Measurements from ENCODE around the gene SYNDIG1. TPM values are rescaled to one million over a fixed set of nuclear protein-coding genes. Genes with fewer than 3 reads are reported as not detected.

SYNDIG1 gene
- total RNA-seq, 4 donors from 2014 or later, result 0.27 to 0.32 TPM; not detected in 2

GRCh38 chr20:24607402-24607801, 138.0 kb downstream of the SYNDIG1 start:
- intact Hi-C loops (cut with DNase I; ENCODE audit: low total_unique reads), result no loop called here
- no peaks in the 10 kb centered on the region for H3K9me3 ChIP-seq
- DNase-seq, result no peak
- H3K27me3 ChIP-seq, result no peaks in the 10 kb centered on the region
- no peak for TF ChIP-seq EP300 (IDR thresholded peaks at IDR 0.05; ENCODE audit: low read depth)
- H3K4me3 ChIP-seq, result no peak overlapping the region
- no peaks in the 10 kb centered on the region for H3K4me1 ChIP-seq
- no peak overlapping the region for H3K27ac ChIP-seq
- H3K36me3 ChIP-seq, result no peaks in the 10 kb centered on the region
- 75 to 89% methylated on average over 7 to 12 of the region's 12 CpGs for WGBS, 2 donors (ENCODE audit: low coverage in 1 of 2)
- in situ Hi-C loops (cut with MboI; ENCODE audit: low pct_ligation_motif_present in 1 of 4, low pct_unique_long_range_greater_than_20kb in 1 of 4, low sequenced_read_pairs in 3 of 4), result loop anchor here in 1 of 4 donors (25.0 kb wide), 1 partner anchor 105 kb away; no protein-coding TSS in a partner anchor

- Histone ChIP-seq H3K9me3 (no peaks in the 10 kb centered on the region), H3K4me3 (no peak overlapping the region), H3K36me3 (no peaks in the 10 kb centered on the region), H3K27me3 (no peaks in the 10 kb centered on the region), H3K27ac (no peak overlapping the region), H3K4me1 (no peaks in the 10 kb centered on the region)
- TF ChIP-seq CTCF (IDR thresholded peaks at IDR 0.05), result no peak
- DNase-seq, result no peak
- in situ Hi-C loops (cut with MboI; ENCODE audit: low pct_ligation_motif_present in 1 of 4, low pct_unique_long_range_greater_than_20kb in 1 of 4, low sequenced_read_pairs in 3 of 4) (loop anchor here in 1 of 4 donors (25.0 kb wide), 1 partner anchor 103 kb away; no protein-coding TSS in a partner anchor), intact Hi-C loops (cut with DNase I; ENCODE audit: low total_unique reads) (no loop called here)
- WGBS, 2 donors (ENCODE audit: low coverage in 1 of 2), result 67 to 90% methylated on average over 6 to 9 of the region's 9 CpGs
Measured at GRCh38 chr20:24608926-24609667, 139.7 kb downstream of the SYNDIG1 start.

- Histone ChIP-seq H3K27ac (no peak overlapping the region), H3K27me3 (no peaks in the 10 kb centered on the region), H3K36me3 (no peaks in the 10 kb centered on the region), H3K9me3 (no peaks in the 10 kb centered on the region), H3K4me1 (no peaks in the 10 kb centered on the region), H3K4me3 (no peak overlapping the region)
- no peak for DNase-seq
- 28 to 73% methylated on average over 2 of the region's 2 CpGs for WGBS, 2 donors (ENCODE audit: low coverage in 1 of 2)
- intact Hi-C loops (cut with DNase I; ENCODE audit: low total_unique reads), result no loop called here
- TF ChIP-seq EP300 (IDR thresholded peaks at IDR 0.05; ENCODE audit: low read depth), result no peak
- TF ChIP-seq POLR2AphosphoS5 (IDR thresholded peaks at IDR 0.05), result no peak
- no peak for TF ChIP-seq CTCF (IDR thresholded peaks at IDR 0.05)
- TF ChIP-seq POLR2A (IDR thresholded peaks at IDR 0.05), result no peak
- in situ Hi-C loops (cut with MboI; ENCODE audit: low pct_ligation_motif_present in 1 of 4, low pct_unique_long_range_greater_than_20kb in 1 of 4, low sequenced_read_pairs in 3 of 4), result loop anchor here in 1 of 4 donors (25.0 kb wide), 1 partner anchor 103 kb away; no protein-coding TSS in a partner anchor
Measured at GRCh38 chr20:24609757-24610156, 140.3 kb downstream of the SYNDIG1 start.

GRCh38 chr20:24610341-24611115, 141.1 kb downstream of the SYNDIG1 start:
- DNase-seq, result no peak
- Histone ChIP-seq H3K27ac (no peak overlapping the region), H3K4me1 (no peaks in the 10 kb centered on the region), H3K27me3 (no peaks in the 10 kb centered on the region), H3K9me3 (no peaks in the 10 kb centered on the region), H3K4me3 (no peak overlapping the region), H3K36me3 (no peaks in the 10 kb centered on the region)
- intact Hi-C loops (cut with DNase I; ENCODE audit: low total_unique reads) (no loop called here), in situ Hi-C loops (cut with MboI; ENCODE audit: low pct_ligation_motif_present in 1 of 4, low pct_unique_long_range_greater_than_20kb in 1 of 4, low sequenced_read_pairs in 3 of 4) (loop anchor here in 1 of 4 donors (25.0 kb wide), 1 partner anchor 102 kb away; no protein-coding TSS in a partner anchor)
- TF ChIP-seq EP300 (IDR thresholded peaks at IDR 0.05; ENCODE audit: low read depth) (no peak), POLR2A (IDR thresholded peaks at IDR 0.05) (no peak), CTCF (IDR thresholded peaks at IDR 0.05) (no peak), POLR2AphosphoS5 (IDR thresholded peaks at IDR 0.05) (no peak)
- WGBS, 2 donors (ENCODE audit: low coverage in 1 of 2), result 78 to 86% methylated on average over 3 to 15 of the region's 16 CpGs

Data from transverse colon (tissue), 4 donors.